ENCODE data around the gene IPO4. TPM values are rescaled to one million over a fixed set of nuclear protein-coding genes. Genes with fewer than 3 reads are reported as not detected.

IPO4 gene
- total and polyA plus RNA-seq, 2 experiments from 2014 or later: 32.0 to 34.5 TPM

- Histone ChIP-seq H3K36me3 (peaks cover 21% of the 10 kb centered on the region), H3K9me3 (ENCODE audit: low read depth) (no peaks in the 10 kb centered on the region)
- no peak for TF ChIP-seq CTCF (IDR thresholded peaks at IDR 0.05; ENCODE audit: low read depth, low read length)
Observed at GRCh38 chr14:24181371-24182077, 7.1 kb downstream of the IPO4 start.

GRCh38 chr14:24179961-24180796, 8.4 kb downstream of the IPO4 start:
- no peaks in the 10 kb centered on the region for H3K27me3 ChIP-seq
- H3K4me3 ChIP-seq: no peak overlapping the region
- H3K27ac ChIP-seq: no peak overlapping the region
- TF ChIP-seq CTCF (IDR thresholded peaks at IDR 0.05; ENCODE audit: low read depth, low read length): no peak
- peaks cover 11% of the 10 kb centered on the region for H3K36me3 ChIP-seq
- H3K9me3 ChIP-seq (ENCODE audit: low read depth): no peaks in the 10 kb centered on the region
- peak in 1 of 2 donors; percentile 56 for DNase-seq (ENCODE audit: low read depth in 1 of 2, low spot score in 1 of 2)
- H3K4me1 ChIP-seq (ENCODE audit: low read depth): no peaks in the 10 kb centered on the region

More at GRCh38 chr14:24181371-24182077, 7.1 kb downstream of the IPO4 start:
- Histone ChIP-seq H3K4me3 (no peak overlapping the region), H3K27me3 (no peaks in the 10 kb centered on the region), H3K4me1 (ENCODE audit: low read depth) (no peaks in the 10 kb centered on the region), H3K27ac (no peak overlapping the region)
- no peak for DNase-seq (ENCODE audit: low read depth in 1 of 2, low spot score in 1 of 2)

GRCh38 chr14:24179294-24179960, 9.2 kb downstream of the IPO4 start:
- Histone ChIP-seq H3K27me3 (no peaks in the 10 kb centered on the region), H3K9me3 (ENCODE audit: low read depth) (no peaks in the 10 kb centered on the region), H3K36me3 (peaks cover 11% of the 10 kb centered on the region), H3K27ac (no peak overlapping the region), H3K4me1 (ENCODE audit: low read depth) (no peaks in the 10 kb centered on the region), H3K4me3 (no peak overlapping the region)
- DNase-seq (ENCODE audit: low read depth in 1 of 2, low spot score in 1 of 2): no peak
- no peak for TF ChIP-seq CTCF (IDR thresholded peaks at IDR 0.05; ENCODE audit: low read depth, low read length)

GRCh38 chr14:24178399-24179178, 10.0 kb downstream of the IPO4 start:
- TF ChIP-seq CTCF (IDR thresholded peaks at IDR 0.05; ENCODE audit: low read depth, low read length): no peak
- H3K4me3 ChIP-seq: no peak overlapping the region
- no peaks in the 10 kb centered on the region for H3K9me3 ChIP-seq (ENCODE audit: low read depth)
- no peak for DNase-seq (ENCODE audit: low read depth in 1 of 2, low spot score in 1 of 2)
- peaks cover 11% of the 10 kb centered on the region for H3K36me3 ChIP-seq
- H3K4me1 ChIP-seq (ENCODE audit: low read depth): no peaks in the 10 kb centered on the region
- H3K27ac ChIP-seq: no peak overlapping the region
- H3K27me3 ChIP-seq: no peaks in the 10 kb centered on the region

GRCh38 chr14:24177891-24178290, 10.7 kb downstream of the IPO4 start:
- H3K4me3 ChIP-seq: no peak overlapping the region
- no peak for DNase-seq (ENCODE audit: low read depth in 1 of 2, low spot score in 1 of 2)
- no peaks in the 10 kb centered on the region for H3K27me3 ChIP-seq
- TF ChIP-seq CTCF (IDR thresholded peaks at IDR 0.05; ENCODE audit: low read depth, low read length): no peak
- peaks cover 5% of the 10 kb centered on the region for H3K36me3 ChIP-seq
- H3K9me3 ChIP-seq (ENCODE audit: low read depth): no peaks in the 10 kb centered on the region
- H3K4me1 ChIP-seq (ENCODE audit: low read depth): no peaks in the 10 kb centered on the region
- H3K27ac ChIP-seq: no peak overlapping the region
